M059J (cell line): ENCODE results near the gene ATP5F1D. TPM values are rescaled to one million over a fixed set of nuclear protein-coding genes. Genes with fewer than 3 reads are reported as not detected.
"Not testable (repeated sequence)": the region's sequence is repeated elsewhere in the genome, so short reads cannot be mapped to it uniquely, and the experiment has no call there.

Experiments
- DNase-seq: peaks from one replicate; pipeline ENCODE4 v3.0.0-alpha.2; 2012; ENCODE audit warnings: low read depth
- total RNA-seq: library from RNA; depleted of rRNA; stranded (reverse); fragments of >200 nt; shearing (Covaris generic); gene quantifications from 2 replicates; pipeline ENCODE4 v1.2.3, GENCODE V29; 2014; rRNA removed

Gene ATP5F1D
- 45.0 and 69.8 TPM in 2 replicates for total RNA-seq

GRCh38 chr19:1241417-1242095, at the start of gene ATP5F1D:
Gene ATP5F1D (plus strand): TSS chr19:1241751. CDS start chr19:1241851, 100 bp downstream.
- DNase-seq, result peak; percentile 93

GRCh38 chr19:1199531-1199930, 42.0 kb upstream of the ATP5F1D start:
- no peak for DNase-seq

GRCh38 chr19:1200614-1201013, 40.9 kb upstream of the ATP5F1D start:
- DNase-seq, result not testable (repeated sequence)

DNA sequence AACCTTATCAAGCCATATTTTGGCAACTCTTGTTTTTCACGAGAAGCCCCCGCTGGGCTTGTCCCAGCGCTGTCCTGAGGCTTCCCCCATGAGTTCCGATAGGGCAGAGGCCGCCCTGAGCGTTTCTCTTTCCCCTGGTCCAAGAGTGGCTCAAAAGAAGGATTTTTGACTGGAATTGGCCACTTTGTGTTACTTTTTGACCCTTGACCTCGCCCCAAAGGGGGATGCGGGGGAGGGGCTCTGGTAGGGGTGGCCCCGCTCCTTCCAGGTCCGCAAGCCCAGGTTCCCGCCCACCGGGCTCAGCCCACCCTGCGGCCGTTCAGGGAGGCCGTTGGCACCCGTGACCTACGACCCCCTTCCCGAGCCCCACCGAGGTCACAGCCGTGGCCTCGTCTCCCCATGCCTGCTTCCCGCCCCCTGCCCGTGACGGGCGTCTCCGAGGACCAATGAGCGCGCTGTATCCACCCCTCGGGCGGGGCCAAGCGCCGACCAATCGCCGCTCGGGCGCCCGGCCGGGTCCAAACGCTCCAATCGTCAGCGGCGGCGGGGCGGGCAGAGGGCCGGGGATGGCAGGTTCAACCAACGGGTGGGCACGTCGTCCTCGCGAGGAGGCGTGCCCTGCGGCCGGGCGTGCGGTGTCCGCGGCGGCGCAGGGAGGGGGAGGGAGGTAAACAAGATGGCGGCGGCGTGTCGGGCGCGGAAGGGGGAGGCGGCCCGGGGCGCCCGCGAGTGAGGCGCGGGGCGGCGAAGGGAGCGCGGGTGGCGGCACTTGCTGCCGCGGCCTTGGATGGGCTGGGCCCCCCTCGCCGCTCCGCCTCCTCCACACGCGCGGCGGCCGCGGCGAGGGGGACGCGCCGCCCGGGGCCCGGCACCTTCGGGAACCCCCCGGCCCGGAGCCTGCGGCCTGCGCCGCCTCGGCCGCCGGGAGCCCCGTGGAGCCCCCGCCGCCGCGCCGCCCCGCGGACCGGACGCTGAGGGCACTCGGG, 36.1 kb upstream of the ATP5F1D start, which contains the start of gene STK11:
Gene STK11, plus strand, starts transcription at position 665 of the 986 bp plus-strand sequence. CDS start 1,136 bp downstream, outside the sequence.
- peak; percentile 96 for DNase-seq

DNA sequence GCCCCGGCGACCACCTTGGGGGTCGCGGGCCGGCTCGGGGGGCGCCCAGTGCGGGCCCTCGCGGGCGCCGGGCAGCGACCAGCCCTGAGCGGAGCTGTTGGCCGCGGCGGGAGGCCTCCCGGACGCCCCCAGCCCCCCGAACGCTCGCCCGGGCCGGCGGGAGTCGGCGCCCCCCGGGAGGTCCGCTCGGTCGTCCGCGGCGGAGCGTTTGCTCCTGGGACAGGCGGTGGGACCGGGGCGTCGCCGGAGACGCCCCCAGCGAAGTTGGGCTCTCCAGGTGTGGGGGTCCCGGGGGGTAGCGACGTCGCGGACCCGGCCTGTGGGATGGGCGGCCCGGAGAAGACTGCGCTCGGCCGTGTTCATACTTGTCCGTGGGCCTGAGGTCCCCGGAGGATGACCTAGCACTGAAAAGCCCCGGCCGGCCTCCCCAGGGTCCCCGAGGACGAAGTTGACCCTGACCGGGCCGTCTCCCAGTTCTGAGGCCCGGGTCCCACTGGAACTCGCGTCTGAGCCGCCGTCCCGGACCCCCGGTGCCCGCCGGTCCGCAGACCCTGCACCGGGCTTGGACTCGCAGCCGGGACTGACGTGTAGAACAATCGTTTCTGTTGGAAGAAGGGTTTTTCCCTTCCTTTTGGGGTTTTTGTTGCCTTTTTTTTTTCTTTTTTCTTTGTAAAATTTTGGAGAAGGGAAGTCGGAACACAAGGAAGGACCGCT, 35.2 kb upstream of the ATP5F1D start:
- no peak for DNase-seq

- no peak for DNase-seq
Observed at GRCh38 chr19:1206864-1207450, 34.6 kb upstream of the ATP5F1D start.

DNA sequence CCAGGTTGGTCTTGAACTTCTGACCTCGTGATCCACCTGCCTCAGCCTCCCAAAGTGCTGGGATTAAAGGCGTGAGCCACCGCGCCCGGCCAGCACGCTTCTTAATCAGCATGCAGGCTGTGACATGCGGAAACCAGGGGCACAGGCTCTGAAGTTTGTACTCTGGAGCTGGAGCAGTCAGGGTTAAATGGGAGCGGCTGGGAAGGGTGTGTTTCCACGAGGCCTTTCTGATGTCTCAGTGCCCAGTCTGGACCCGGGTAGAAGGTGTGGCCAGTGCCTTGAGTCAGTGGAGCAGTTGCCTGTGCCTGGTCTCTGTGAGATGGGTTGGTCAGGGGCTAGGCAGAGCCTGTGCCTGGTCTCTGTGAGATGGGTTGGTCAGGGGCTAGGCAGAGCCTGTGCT, 32.7 kb upstream of the ATP5F1D start:
- not testable (repeated sequence) for DNase-seq

- no peak for DNase-seq
Observed at GRCh38 chr19:1210227-1210538, 31.4 kb upstream of the ATP5F1D start.

DNA sequence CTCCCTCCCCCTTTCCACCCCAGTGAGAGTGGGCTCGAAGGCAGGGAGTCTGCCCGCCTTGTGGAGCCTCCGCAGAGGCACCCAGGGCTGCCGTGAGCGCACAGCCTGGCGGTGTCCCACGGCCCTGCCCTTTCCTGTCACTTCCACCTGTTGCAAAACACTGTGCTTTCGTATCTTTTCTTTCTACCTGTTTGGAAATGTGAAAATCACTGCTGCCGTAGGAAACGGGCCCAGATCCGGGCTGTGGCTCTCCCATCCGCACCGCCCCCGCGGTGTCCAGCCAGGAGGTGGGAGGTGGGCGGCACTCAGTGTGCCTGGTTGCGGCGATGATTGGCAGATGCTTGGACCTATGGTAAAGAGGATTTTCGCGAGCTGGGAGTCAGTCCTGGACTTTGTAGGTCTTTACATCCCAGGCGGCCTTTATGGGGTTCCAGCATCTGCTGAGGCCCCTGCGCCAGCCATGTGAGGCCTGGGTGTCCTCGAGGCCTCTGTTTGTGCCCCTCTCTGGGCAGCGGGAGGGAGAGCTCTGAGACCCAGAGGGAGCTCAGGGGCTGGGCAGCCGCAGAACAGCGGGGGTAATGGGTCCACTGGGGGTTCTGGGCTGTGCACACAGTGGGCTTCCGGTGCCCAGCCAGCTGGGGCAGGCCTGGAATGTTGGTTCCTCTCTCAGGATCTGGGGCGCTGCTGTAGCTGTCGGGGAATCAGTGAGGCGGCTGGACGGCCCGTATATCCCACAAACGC, 29.9 kb upstream of the ATP5F1D start:
- DNase-seq, result no peak

- peak; percentile 88 for DNase-seq
Observed at GRCh38 chr19:1213391-1214286, 27.9 kb upstream of the ATP5F1D start.

DNA sequence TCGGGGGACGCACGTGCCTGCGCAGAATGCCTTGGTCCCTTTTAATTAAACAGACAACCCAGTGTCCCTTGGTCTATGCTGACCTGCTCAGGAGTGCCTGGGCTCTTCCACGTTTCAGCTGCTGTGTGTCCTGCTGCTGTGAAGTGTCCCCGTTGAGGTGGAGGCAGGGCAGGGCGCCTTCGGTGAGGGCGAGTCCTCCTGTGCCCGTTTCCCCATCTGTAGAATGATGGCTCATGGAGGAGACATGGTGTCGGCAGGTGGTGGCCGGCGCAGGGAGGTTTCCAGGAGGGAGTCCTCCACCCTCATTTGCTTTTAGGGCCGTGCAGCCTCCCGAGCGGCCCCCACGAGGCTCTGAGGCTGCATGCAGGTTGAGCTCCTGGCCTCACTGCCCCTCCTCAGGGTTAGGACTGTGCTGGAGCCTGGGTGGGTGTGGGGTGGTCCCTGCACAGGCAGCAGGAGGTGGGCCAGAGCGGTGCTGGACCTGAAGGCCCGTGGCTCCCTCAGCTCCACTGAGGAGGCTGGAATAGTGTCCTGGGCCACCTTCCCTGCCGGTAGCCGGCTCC, 27.2 kb upstream of the ATP5F1D start:
- DNase-seq, result no peak

GRCh38 chr19:1214862-1215731, 26.5 kb upstream of the ATP5F1D start:
- DNase-seq, result peak; percentile 96

GRCh38 chr19:1216756-1217155, 24.8 kb upstream of the ATP5F1D start:
- DNase-seq, result no peak

- DNase-seq, result no peak
Observed at GRCh38 chr19:1217366-1217765, 24.2 kb upstream of the ATP5F1D start.

DNA sequence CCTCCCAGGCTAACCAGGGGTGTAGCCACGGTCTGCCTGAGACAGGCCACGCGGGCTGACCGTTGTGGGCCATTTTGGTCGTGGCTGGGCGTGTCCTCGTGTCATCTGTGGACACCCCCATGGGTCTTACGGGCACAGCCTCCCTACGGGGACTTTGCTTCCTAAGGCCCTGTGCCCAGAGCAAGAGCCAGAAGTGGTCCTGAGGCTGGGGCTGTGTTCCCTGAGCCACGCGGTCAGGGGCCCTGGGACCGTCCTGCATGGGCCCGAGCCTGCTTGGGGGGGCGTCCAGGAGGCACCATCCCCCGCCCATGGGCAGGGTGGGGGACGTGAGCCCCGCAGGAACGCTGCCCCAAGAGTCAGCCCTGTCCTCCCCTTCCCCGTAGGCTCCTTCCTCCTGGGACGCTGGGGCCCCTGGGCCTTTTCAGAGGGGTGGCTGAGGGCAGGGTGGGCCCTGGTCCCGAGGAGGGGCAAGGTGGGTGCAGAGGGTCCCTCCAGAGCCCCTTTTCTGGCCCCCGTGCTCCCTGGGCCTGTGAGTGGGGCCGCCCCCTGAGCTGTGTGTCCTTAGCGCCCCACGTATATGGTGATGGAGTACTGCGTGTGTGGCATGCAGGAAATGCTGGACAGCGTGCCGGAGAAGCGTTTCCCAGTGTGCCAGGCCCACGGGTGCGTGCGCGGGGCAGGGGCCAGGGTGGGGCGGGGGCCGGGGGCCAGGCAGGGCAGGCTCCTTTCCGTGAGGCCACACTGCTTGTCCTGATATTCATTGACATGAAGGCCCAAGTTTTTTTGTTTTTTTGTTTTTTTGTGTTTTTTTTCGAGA, 22.6 kb upstream of the ATP5F1D start:
- DNase-seq, result no peak

DNA sequence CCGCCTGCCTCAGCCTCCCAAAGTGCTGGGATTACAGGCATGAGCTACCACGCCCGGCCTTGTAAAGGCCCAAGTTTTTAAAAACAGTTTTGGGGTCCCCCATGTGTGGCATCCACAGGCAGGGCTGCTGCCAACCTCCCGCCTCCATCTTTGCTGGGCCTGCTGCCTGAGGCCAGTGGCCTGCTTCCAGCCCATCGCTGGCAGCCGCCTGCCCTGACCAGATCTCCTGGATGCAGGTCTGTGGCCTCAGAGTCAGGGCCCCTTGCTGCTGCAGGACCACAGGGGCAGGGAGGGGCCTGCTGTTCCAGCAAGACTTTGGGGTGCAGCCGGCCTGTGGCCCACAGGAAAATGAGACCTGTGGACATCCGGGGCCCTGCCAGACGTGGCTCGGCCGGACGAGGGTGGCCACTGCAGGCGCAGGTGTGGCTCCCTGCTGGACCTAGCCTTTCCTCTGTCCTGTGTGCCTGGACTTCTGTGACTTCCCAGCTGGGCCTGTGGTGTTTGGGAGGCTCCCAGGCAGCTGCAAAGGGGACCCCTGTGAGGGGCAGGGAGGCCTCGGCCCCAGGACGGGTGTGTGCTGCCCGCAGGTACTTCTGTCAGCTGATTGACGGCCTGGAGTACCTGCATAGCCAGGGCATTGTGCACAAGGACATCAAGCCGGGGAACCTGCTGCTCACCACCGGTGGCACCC, 21.6 kb upstream of the ATP5F1D start:
- no peak for DNase-seq

- no peak for DNase-seq
Observed at GRCh38 chr19:1220477-1220930, 21.0 kb upstream of the ATP5F1D start.
